Fibroblast of lung (primary cell): ENCODE measurements around the gene CRTAC1.

ENCODE experiments used
- CTCF ChIP-seq, 2 donors: IDR thresholded peaks in 1 of 2; conservative IDR thresholded peaks in 1 of 2; 1 replicate in 1 of 2; 2 replicates in 1 of 2; pipeline ENCODE4 v1.5.1; 2011 to 2012; ENCODE audit warnings: low read length in 2 of 2, control low read depth in 1 of 2, inconsistent platforms in 1 of 2, low read depth in 1 of 2, mild to moderate bottlenecking in 1 of 2
- EZH2 ChIP-seq: IDR thresholded peaks from 2 replicates; pipeline ENCODE4 v1.5.1; 2012; ENCODE audit warnings: low read length, control low read depth, mild to moderate bottlenecking; ENCODE audit errors: missing control alignments

- TF ChIP-seq CTCF (conservative IDR thresholded peaks at IDR 0.05 in 1 of 2, IDR thresholded peaks at IDR 0.05 in 1 of 2; ENCODE audit: low read depth in 1 of 2, low read length in 2 of 2): no peak
- TF ChIP-seq EZH2: no peak
Observed at GRCh38 chr10:97932932-97933530, 97.4 kb downstream of the CRTAC1 start.
